Esophagus squamous epithelium (tissue), 5 donors: Measurements from ENCODE around the gene NUP205. TPM values are rescaled to one million over a fixed set of nuclear protein-coding genes. Genes with fewer than 3 reads are reported as not detected.

Experiments
- DNase-seq: peaks from one replicate; lab custom pipeline; 2025; lab: John Stamatoyannopoulos, UW
- H3K27ac ChIP-seq, 4 donors: fragments of 200-600 bp; sonication (generic); one replicate each; pipeline ENCODE4 v1.5.1; 2016 to 2019; ENCODE audit warnings: mild to moderate bottlenecking in 1 of 4
- H3K27me3 ChIP-seq, 4 donors: fragments of 200-600 bp; sonication (generic); 1 replicate in 3 of 4; 2 replicates in 1 of 4; pipeline versions ENCODE4 v1.5.1 to v1.6.0; 2017 to 2021; ENCODE audit warnings: antibody characterized with exemption in 1 of 4
- H3K36me3 ChIP-seq, 3 donors: fragments of 200-600 bp; sonication (generic); one replicate each; pipeline ENCODE4 v1.5.1; 2016 to 2019
- H3K4me1 ChIP-seq, 3 donors: fragments of 200-600 bp; sonication (generic); one replicate each; pipeline ENCODE4 v1.5.1; 2017 to 2019
- H3K4me3 ChIP-seq, 4 donors: fragments of 200-600 bp; sonication (generic); 1 replicate in 3 of 4; 2 replicates in 1 of 4; pipeline ENCODE4 v1.5.1; 2016 to 2019; ENCODE audit warnings: mild to moderate bottlenecking in 2 of 4, moderate library complexity in 1 of 4
- H3K9me3 ChIP-seq, 3 donors: fragments of 200-600 bp; sonication (generic); one replicate each; pipeline ENCODE4 v1.5.1; 2016 to 2019
- POLR2A ChIP-seq, 4 donors: fragments of 450-650 bp; IDR thresholded peaks; one replicate each; pipeline ENCODE4 v1.6.1; 2017; ENCODE audit warnings: antibody characterized with exemption in 4 of 4, mild to moderate bottlenecking in 4 of 4, moderate library complexity in 3 of 4
- WGBS, 2 donors: methylation state at CpG; one replicate each; pipeline ENCODE4 v1.1.5; 2018; 5-methylcytosine and 5-hydroxymethylcytosine counted together
- intact Hi-C: fragments of 100-400 bp; cut with DNase I; formaldehyde crosslinking; loops from one replicate; pipeline ENCODE4 v1.15.0; 2022
- total RNA-seq, 4 donors: library from RNA; depleted of rRNA; stranded (reverse); fragments of >200 nt; gene quantifications; one replicate each; pipeline ENCODE4 v1.1.0, GENCODE V29; 2016
- TF ChIP-seq, protein P1 (sequence below), 6 experiments: fragments of 450-650 bp in 4 of 6; fragments of 200-600 bp in 2 of 6; sonication (generic) in 2 of 6; IDR thresholded peaks; one replicate each; pipeline ENCODE4 v1.5.1; 2016 to 2019; ENCODE audit warnings: antibody characterized with exemption in 6 of 6, mild to moderate bottlenecking in 4 of 6, moderate library complexity in 4 of 6
- donor health status: DM: yes; HTN: yes; CAD: no.

The NUP205 gene
- total RNA-seq, 4 donors from 2014 or later = 33.8 to 60.5 (median 48.1) TPM

DNA sequence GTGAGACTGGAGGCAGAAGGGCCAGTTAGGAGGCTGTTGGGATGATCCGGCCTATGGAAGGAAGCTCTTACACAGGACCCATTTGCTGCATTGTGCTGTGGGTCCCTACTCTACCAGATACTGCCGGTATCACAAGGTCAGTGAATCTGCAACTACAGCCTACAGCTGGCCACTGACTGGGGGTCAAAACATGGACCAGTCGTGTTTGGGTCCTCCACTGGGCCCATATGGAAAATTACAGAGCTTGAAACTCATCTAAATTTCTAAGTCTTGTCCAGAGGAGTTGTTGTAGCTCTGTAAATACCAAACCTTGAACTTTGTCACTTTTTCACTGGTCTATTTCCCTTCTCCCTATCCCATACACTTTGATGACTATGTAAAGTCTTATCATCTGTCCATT, 5.6 kb upstream of the NUP205 start:
- 41 to 57% methylated on average over 2 to 3 of the region's 3 CpGs for WGBS, 2 donors
- DNase-seq = no peak
- TF ChIP-seq, protein P1, sequence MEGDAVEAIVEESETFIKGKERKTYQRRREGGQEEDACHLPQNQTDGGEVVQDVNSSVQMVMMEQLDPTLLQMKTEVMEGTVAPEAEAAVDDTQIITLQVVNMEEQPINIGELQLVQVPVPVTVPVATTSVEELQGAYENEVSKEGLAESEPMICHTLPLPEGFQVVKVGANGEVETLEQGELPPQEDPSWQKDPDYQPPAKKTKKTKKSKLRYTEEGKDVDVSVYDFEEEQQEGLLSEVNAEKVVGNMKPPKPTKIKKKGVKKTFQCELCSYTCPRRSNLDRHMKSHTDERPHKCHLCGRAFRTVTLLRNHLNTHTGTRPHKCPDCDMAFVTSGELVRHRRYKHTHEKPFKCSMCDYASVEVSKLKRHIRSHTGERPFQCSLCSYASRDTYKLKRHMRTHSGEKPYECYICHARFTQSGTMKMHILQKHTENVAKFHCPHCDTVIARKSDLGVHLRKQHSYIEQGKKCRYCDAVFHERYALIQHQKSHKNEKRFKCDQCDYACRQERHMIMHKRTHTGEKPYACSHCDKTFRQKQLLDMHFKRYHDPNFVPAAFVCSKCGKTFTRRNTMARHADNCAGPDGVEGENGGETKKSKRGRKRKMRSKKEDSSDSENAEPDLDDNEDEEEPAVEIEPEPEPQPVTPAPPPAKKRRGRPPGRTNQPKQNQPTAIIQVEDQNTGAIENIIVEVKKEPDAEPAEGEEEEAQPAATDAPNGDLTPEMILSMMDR (IDR thresholded peaks at IDR 0.05) = no peak
- TF ChIP-seq POLR2A (IDR thresholded peaks at IDR 0.05) = no peak
- H3K9me3 ChIP-seq = no peaks in the 10 kb centered on the region
- H3K4me1 ChIP-seq = peaks cover 0 to under 1% (median 0%) of the 10 kb centered on the region in 3 donors
- no peaks in the 10 kb centered on the region for H3K36me3 ChIP-seq
- H3K4me3 ChIP-seq = no peak overlapping the region
- no peak overlapping the region for H3K27ac ChIP-seq
- peaks cover 0 to 4% (median 0%) of the 10 kb centered on the region in 4 donors for H3K27me3 ChIP-seq
- intact Hi-C loops = no loop called here

DNA sequence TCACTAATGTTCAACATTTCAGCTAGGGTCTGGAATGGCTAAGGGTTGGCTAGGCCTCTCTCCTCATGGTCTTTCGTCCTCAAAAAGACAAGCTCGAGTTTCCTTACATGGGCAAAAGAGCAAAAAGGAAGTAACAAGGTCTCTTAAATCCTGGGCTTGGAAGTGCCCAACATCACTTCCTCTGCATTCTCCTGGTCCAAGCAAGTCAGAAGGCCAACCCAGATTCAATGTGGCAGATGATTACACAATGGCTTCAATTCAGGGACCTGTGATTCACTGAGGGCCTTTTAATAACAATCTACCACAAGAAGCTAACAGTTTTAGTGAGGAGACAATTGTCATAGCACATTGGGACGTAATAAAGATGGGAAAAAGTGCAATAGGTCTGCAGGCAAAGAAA, 4.4 kb upstream of the NUP205 start:
- Histone ChIP-seq H3K4me1 (peaks cover 0 to 6% (median 0%) of the 10 kb centered on the region in 3 donors), H3K4me3 (no peak overlapping the region), H3K27ac (no peak overlapping the region), H3K9me3 (no peaks in the 10 kb centered on the region), H3K27me3 (peaks cover 0 to 4% (median 0%) of the 10 kb centered on the region in 4 donors), H3K36me3 (no peaks in the 10 kb centered on the region)
- intact Hi-C loops = no loop called here
- DNase-seq = no peak
- WGBS, 2 donors = 83 to 93% methylated on average over 3 of the region's 3 CpGs
- no peak for TF ChIP-seq POLR2A (IDR thresholded peaks at IDR 0.05)
- TF ChIP-seq, protein P1 (IDR thresholded peaks at IDR 0.05) = no peak

DNA sequence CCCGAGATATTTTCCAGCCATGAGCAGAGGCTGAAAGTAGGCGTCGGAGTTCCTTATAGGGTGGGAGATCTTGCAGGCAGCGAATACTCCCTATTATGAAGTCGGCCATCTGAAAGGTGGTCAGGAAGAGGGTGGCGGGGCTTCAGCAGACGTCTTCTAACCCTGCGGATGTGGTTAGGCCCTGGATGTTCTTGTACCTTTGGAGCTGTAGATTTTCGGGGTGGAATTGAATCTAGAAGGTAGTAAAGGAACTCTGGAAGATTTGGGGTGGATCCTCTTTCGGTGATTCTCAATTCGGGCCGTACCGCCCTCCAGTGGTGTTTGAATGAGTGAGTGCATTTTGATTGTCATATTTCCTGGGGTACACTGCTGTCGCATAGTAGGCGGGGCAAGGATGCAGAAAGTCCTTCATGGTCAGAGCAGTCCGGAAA, 635 bp downstream of the NUP205 start:
- Histone ChIP-seq H3K9me3 (no peaks in the 10 kb centered on the region), H3K36me3 (no peaks in the 10 kb centered on the region), H3K4me3 (peak overlapping the region; percentile 68 to 73 (median 72)), H3K27me3 (no peaks in the 10 kb centered on the region), H3K27ac (peak overlapping the region; percentile 95 to 96 (median 96)), H3K4me1 (peaks cover 0 to 41% (median 9%) of the 10 kb centered on the region in 3 donors)
- intact Hi-C loops = loop anchor here (5.0 kb wide), 1 partner anchor 276 kb away; no protein-coding TSS in a partner anchor
- TF ChIP-seq, protein P1 (IDR thresholded peaks at IDR 0.05) = peak; percentile 44 to 67 (median 48)
- no peak for TF ChIP-seq POLR2A (IDR thresholded peaks at IDR 0.05)
- no peak for DNase-seq
- WGBS, 2 donors = 0 to 1% methylated on average over 15 to 16 of the region's 16 CpGs

DNA sequence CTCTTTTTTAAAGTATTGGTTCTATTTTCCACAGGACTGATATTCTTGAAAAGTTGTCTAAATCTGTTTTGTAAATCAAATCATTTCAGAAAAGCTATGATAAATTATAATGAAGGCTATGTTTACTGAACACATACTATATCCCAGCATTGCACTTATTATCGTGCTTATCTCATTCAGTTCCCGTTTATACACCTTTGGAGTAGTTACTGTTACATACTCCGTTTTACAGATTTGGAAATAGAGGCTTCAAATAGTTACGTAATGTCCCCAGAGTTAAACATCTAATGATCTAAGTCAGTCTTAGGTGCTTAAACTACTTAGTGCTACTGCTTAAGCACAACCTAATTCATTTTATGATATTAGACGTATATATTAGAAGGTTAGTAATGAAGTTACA, 1.2 kb downstream of the NUP205 start:
- intact Hi-C loops = loop anchor here (5.0 kb wide), 1 partner anchor 277 kb away; no protein-coding TSS in a partner anchor
- TF ChIP-seq POLR2A (IDR thresholded peaks at IDR 0.05) = no peak
- TF ChIP-seq, protein P1 (IDR thresholded peaks at IDR 0.05) = no peak
- Histone ChIP-seq H3K27me3 (no peaks in the 10 kb centered on the region), H3K4me3 (peak overlapping the region; percentile 68 to 73 (median 72)), H3K27ac (peak overlapping the region; percentile 95 to 96 (median 96)), H3K4me1 (peaks cover 0 to 41% (median 9%) of the 10 kb centered on the region in 3 donors), H3K9me3 (no peaks in the 10 kb centered on the region), H3K36me3 (no peaks in the 10 kb centered on the region)
- WGBS, 2 donors = 48 to 55% methylated on average over 5 of the region's 5 CpGs
- no peak for DNase-seq

DNA sequence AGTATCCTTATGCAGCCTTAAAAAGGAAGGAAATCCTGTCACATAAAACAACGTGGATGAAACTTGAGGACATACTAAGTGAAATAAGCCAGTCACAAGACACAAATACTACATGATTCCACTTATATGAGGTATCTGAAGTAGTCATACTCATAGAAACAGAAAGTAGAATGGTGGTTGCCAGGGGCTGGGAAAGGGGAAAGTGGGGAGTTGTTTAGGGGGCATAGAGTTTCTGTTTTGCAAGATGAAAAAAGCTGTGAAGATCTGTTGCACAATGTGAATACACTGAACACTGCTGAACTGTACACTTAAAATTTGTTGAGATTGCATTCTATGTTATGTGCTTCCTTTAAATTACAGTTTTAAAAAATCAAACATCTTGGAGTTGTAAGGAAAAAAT, 2.9 kb downstream of the NUP205 start:
- no peak overlapping the region for H3K4me3 ChIP-seq
- WGBS, 2 donors = 40 to 54% methylated on average over 1 of the region's 1 CpG
- H3K36me3 ChIP-seq = no peaks in the 10 kb centered on the region
- H3K27me3 ChIP-seq = no peaks in the 10 kb centered on the region
- no peak for DNase-seq
- peaks cover 0 to 41% (median 9%) of the 10 kb centered on the region in 3 donors for H3K4me1 ChIP-seq
- no peak overlapping the region for H3K27ac ChIP-seq
- intact Hi-C loops = no loop called here
- TF ChIP-seq, protein P1 (IDR thresholded peaks at IDR 0.05) = no peak
- no peak for TF ChIP-seq POLR2A (IDR thresholded peaks at IDR 0.05)
- no peaks in the 10 kb centered on the region for H3K9me3 ChIP-seq
